ENCODE results near the gene PSTPIP1. TPM values are rescaled to one million over a fixed set of nuclear protein-coding genes. Genes with fewer than 3 reads are reported as not detected.

Gene PSTPIP1
- total RNA-seq, 1 donor from 2014 or later, result not detected

DNA sequence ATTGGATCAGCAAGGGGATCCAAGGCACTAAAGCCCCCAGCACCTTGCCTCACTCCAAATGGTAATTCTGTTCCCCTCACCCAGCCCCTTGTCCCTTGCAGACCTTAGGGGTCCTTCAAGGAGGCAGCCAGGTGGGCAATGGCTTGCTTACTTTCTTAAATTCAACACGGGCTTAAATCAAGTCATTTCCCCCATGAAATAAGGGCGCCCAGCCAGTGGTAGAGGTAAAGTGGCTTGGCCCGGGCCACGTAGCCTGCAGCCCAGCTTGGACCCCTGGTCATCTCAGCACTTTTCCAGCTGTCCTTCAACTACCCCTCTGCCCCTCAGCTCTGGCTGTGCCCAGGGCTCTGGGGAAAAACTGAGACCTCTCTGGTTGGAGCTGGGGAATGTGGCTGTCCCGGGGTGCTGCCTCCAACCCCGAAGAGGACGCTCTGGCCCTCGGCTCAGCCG, 1.2 kb downstream of the PSTPIP1 start:
- no peaks in the 10 kb centered on the region for H3K9me3 ChIP-seq (ENCODE audit: insufficient read depth, low read depth, low read length)
- Mint-ChIP-seq H3K36me3 (ENCODE audit: low read depth, unreplicated experiment) (no peaks in the 10 kb centered on the region), H3K9me3 (ENCODE audit: unreplicated experiment) (no peaks in the 10 kb centered on the region), H3K27me3 (ENCODE audit: low read depth, unreplicated experiment) (peaks cover 35% of the 10 kb centered on the region), H3K4me3 (ENCODE audit: unreplicated experiment) (no peak overlapping the region), H3K27ac (ENCODE audit: unreplicated experiment) (no peak overlapping the region), H3K4me1 (ENCODE audit: low read depth, unreplicated experiment) (peaks cover 2% of the 10 kb centered on the region)
- no peaks in the 10 kb centered on the region for H3K36me3 ChIP-seq (ENCODE audit: insufficient read depth, low read length)
- no peak for TF ChIP-seq CTCF (IDR thresholded peaks at IDR 0.05; ENCODE audit: insufficient read depth, low read depth, low read length)
- TF ChIP-seq EZH2 (IDR thresholded peaks at IDR 0.05; ENCODE audit: insufficient read depth, low read length), result no peak
- H3K27ac ChIP-seq (ENCODE audit: low read depth, low read length), result no peak overlapping the region
- H4K20me1 ChIP-seq (ENCODE audit: insufficient read depth, low read length), result no peaks in the 10 kb centered on the region
- no peak overlapping the region for H3K4me3 ChIP-seq (ENCODE audit: insufficient read depth, low read depth, low read length)
- H3K79me2 ChIP-seq (ENCODE audit: insufficient read depth, low read length), result no peaks in the 10 kb centered on the region
- H3K4me1 ChIP-seq (ENCODE audit: insufficient read depth, low read length), result peaks cover 5% of the 10 kb centered on the region
- H3K4me2 ChIP-seq (ENCODE audit: low read length), result no peak overlapping the region
- FAIRE-seq (no peak), DNase-seq (ENCODE audit: low read depth) (no peak)
- H3K9ac ChIP-seq (ENCODE audit: low read length), result no peak overlapping the region
- H3K27me3 ChIP-seq (ENCODE audit: insufficient read depth, low read length), result no peaks in the 10 kb centered on the region
- H2AFZ ChIP-seq (ENCODE audit: low read depth, low read length), result no peak overlapping the region

DNA sequence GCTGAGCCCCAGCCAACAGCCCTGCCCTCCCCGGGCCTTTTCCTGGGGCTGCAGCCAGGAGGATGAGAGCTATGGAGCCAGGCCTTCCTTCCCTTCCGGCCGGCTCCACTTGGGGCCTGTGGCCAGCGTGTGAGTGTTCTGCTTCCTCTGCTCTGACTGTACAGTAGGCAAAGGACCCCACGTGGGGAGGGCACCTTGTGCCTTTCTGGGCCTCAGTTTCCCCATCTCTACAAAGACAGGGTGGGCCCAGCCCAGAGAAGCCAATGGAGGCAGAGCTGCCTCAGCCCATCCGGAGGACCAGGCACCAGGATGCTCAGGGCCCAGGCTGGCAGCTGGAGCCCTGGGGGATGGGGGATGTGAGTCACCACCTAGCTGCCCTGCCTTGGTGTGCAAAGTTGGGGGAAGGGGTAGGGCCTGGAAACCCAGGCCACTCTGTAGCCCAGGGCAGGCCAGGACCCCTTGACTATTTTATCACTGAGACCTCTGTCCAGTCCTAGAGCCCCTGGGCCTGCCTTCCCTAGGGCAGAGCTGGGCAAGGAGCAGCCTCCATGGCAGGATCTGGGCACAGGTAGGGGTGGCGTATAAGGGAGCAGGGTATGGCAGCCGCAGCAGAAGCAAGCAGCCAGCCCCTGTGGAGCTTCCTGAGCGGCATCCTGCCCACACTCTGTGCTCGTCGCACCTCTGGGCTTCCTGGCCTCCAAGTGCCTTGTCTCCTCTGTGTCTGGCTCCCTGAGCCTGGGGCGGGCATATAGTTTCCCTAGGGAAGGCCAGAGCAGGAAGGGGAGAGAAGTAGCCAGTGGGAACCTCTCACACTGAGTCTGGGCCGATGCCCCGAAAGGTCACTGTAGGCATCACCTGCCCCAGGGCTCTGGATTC, 1.8 kb downstream of the PSTPIP1 start:
- H3K4me3 Mint-ChIP-seq (ENCODE audit: unreplicated experiment), result no peak overlapping the region
- Histone ChIP-seq H3K4me1 (ENCODE audit: insufficient read depth, low read length) (peaks cover 5% of the 10 kb centered on the region), H3K4me2 (ENCODE audit: low read length) (no peak overlapping the region), H3K9ac (ENCODE audit: low read length) (no peak overlapping the region), H3K36me3 (ENCODE audit: insufficient read depth, low read length) (no peaks in the 10 kb centered on the region), H3K27ac (ENCODE audit: low read depth, low read length) (no peak overlapping the region), H3K27me3 (ENCODE audit: insufficient read depth, low read length) (no peaks in the 10 kb centered on the region), H2AFZ (ENCODE audit: low read depth, low read length) (no peak overlapping the region), H3K9me3 (ENCODE audit: insufficient read depth, low read depth, low read length) (no peaks in the 10 kb centered on the region), H4K20me1 (ENCODE audit: insufficient read depth, low read length) (no peaks in the 10 kb centered on the region), H3K79me2 (ENCODE audit: insufficient read depth, low read length) (no peaks in the 10 kb centered on the region), H3K4me3 (ENCODE audit: insufficient read depth, low read depth, low read length) (no peak overlapping the region)
- no peaks in the 10 kb centered on the region for H3K9me3 Mint-ChIP-seq (ENCODE audit: unreplicated experiment)
- no peak for TF ChIP-seq CTCF (IDR thresholded peaks at IDR 0.05; ENCODE audit: insufficient read depth, low read depth, low read length)
- no peak for TF ChIP-seq EZH2 (IDR thresholded peaks at IDR 0.05; ENCODE audit: insufficient read depth, low read length)
- FAIRE-seq (no peak), DNase-seq (ENCODE audit: low read depth) (peak; percentile 11)
- H3K27ac Mint-ChIP-seq (ENCODE audit: unreplicated experiment), result no peak overlapping the region
- H3K4me1 Mint-ChIP-seq (ENCODE audit: low read depth, unreplicated experiment), result peaks cover 2% of the 10 kb centered on the region
- no peaks in the 10 kb centered on the region for H3K36me3 Mint-ChIP-seq (ENCODE audit: low read depth, unreplicated experiment)
- peaks cover 31% of the 10 kb centered on the region for H3K27me3 Mint-ChIP-seq (ENCODE audit: low read depth, unreplicated experiment)
